A549 (cell line): ENCODE data around the gene CPNE4.

Experiments used
- CEBPB ChIP-seq, 2 experiments: fragments of >200 bp in 1 of 2; sonication (Bioruptor Twin) in 1 of 2; formaldehyde crosslinking in 1 of 2; IDR thresholded peaks; 2 replicates each; pipeline ENCODE4 v1.6.1; 2012 to 2016
- KDM1A ChIP-seq: fragments of 200-600 bp; sonication (generic); IDR thresholded peaks from 2 replicates; pipeline ENCODE4 v1.6.1; 2016; ENCODE audit warnings: low read depth, mild to moderate bottlenecking
- POLR2A ChIP-seq: IDR thresholded peaks from 2 replicates; pipeline ENCODE4 v1.6.1; 2012; ENCODE audit warnings: mild to moderate bottlenecking, low read length
- RARB ChIP-seq: fragments of 250-450 bp; sonication (Bioruptor Pico); IDR thresholded peaks from 2 replicates; pipeline ENCODE4 v1.8.0; 2021; ENCODE audit warnings: mild to moderate bottlenecking, moderate library complexity
- TP53 ChIP-seq: fragments of 250-450 bp; sonication (Bioruptor Pico); IDR thresholded peaks from 2 replicates; pipeline ENCODE4 v1.5.0; 2021; ENCODE audit warnings: mild to moderate bottlenecking, moderate library complexity
- TF ChIP-seq, protein P1 (sequence below): fragments of 200-600 bp; sonication (generic); IDR thresholded peaks from 2 replicates; pipeline ENCODE4 v1.6.1; 2016; ENCODE audit warnings: antibody characterized with exemption, mild to moderate bottlenecking, moderate library complexity
- TF ChIP-seq, protein P2 (sequence below): fragments of >200 bp; sonication (Bioruptor Twin); formaldehyde crosslinking; IDR thresholded peaks from 3 replicates; pipeline ENCODE4 v1.5.1; 2016

GRCh38 chr3:131731709-131732108 is 303.1 kb downstream of the CPNE4 start:
- TF ChIP-seq, protein P1, sequence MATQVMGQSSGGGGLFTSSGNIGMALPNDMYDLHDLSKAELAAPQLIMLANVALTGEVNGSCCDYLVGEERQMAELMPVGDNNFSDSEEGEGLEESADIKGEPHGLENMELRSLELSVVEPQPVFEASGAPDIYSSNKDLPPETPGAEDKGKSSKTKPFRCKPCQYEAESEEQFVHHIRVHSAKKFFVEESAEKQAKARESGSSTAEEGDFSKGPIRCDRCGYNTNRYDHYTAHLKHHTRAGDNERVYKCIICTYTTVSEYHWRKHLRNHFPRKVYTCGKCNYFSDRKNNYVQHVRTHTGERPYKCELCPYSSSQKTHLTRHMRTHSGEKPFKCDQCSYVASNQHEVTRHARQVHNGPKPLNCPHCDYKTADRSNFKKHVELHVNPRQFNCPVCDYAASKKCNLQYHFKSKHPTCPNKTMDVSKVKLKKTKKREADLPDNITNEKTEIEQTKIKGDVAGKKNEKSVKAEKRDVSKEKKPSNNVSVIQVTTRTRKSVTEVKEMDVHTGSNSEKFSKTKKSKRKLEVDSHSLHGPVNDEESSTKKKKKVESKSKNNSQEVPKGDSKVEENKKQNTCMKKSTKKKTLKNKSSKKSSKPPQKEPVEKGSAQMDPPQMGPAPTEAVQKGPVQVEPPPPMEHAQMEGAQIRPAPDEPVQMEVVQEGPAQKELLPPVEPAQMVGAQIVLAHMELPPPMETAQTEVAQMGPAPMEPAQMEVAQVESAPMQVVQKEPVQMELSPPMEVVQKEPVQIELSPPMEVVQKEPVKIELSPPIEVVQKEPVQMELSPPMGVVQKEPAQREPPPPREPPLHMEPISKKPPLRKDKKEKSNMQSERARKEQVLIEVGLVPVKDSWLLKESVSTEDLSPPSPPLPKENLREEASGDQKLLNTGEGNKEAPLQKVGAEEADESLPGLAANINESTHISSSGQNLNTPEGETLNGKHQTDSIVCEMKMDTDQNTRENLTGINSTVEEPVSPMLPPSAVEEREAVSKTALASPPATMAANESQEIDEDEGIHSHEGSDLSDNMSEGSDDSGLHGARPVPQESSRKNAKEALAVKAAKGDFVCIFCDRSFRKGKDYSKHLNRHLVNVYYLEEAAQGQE: no peak
- TF ChIP-seq POLR2A (no peak), KDM1A (no peak), RARB (CRISPR knock-in tag) (no peak), CEBPB (IDR thresholded peaks at IDR 0.05) (no peak), TP53 (no peak)
- TF ChIP-seq, protein P2, sequence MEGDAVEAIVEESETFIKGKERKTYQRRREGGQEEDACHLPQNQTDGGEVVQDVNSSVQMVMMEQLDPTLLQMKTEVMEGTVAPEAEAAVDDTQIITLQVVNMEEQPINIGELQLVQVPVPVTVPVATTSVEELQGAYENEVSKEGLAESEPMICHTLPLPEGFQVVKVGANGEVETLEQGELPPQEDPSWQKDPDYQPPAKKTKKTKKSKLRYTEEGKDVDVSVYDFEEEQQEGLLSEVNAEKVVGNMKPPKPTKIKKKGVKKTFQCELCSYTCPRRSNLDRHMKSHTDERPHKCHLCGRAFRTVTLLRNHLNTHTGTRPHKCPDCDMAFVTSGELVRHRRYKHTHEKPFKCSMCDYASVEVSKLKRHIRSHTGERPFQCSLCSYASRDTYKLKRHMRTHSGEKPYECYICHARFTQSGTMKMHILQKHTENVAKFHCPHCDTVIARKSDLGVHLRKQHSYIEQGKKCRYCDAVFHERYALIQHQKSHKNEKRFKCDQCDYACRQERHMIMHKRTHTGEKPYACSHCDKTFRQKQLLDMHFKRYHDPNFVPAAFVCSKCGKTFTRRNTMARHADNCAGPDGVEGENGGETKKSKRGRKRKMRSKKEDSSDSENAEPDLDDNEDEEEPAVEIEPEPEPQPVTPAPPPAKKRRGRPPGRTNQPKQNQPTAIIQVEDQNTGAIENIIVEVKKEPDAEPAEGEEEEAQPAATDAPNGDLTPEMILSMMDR: no peak
